Measurements from ENCODE around the gene TTC7B.

GRCh38 chr14:90795744-90796143 is 20.5 kb downstream of the TTC7B start:
- no peak for TF ChIP-seq CTCF (conservative IDR thresholded peaks at IDR 0.05 in 1 of 2, IDR thresholded peaks at IDR 0.05 in 1 of 2; ENCODE audit: low read depth in 1 of 2, low read length in 2 of 2)
- no peak for TF ChIP-seq EZH2 (IDR thresholded peaks at IDR 0.05; ENCODE audit: low read length, missing control alignments)

Data from fibroblast of lung (primary cell).